HTERT RPE-1 (cell line): ENCODE data around the gene CLCA2.
"Not testable (repeated sequence)": the region's sequence is repeated elsewhere in the genome, so short reads cannot be mapped to it uniquely, and the experiment has no call there.

ENCODE experiments used
- in situ Hi-C: fragments of 300-500 bp; cut with MboI; formaldehyde crosslinking; loops from 4 replicates; pipeline ENCODE4 v1.14.3; 2020; ENCODE audit warnings: low sequenced_read_pairs

The CLCA2 gene

GRCh38 chr1:86472767-86473166 is 48.8 kb downstream of the CLCA2 start:
- in situ Hi-C loops, result no loop called here

GRCh38 chr1:86477256-86477655 is 53.3 kb downstream of the CLCA2 start:
- in situ Hi-C loops, result no loop called here

GRCh38 chr1:86477682-86478081 is 53.7 kb downstream of the CLCA2 start:
- in situ Hi-C loops, result no loop called here

- in situ Hi-C loops, result no loop called here
These were observed 54.6 kb downstream of the CLCA2 start for GRCh38 chr1:86478416-86479156.

GRCh38 chr1:86481966-86482365 is 58.0 kb downstream of the CLCA2 start:
- in situ Hi-C loops, result no loop called here

- in situ Hi-C loops, result no loop called here
These were observed 63.3 kb downstream of the CLCA2 start for GRCh38 chr1:86487131-86487810.

- in situ Hi-C loops, result no loop called here
These were observed 63.8 kb downstream of the CLCA2 start for GRCh38 chr1:86487811-86488141.

GRCh38 chr1:86489242-86489878 is 65.4 kb downstream of the CLCA2 start:
- in situ Hi-C loops, result no loop called here

GRCh38 chr1:86491171-86491950 is 67.4 kb downstream of the CLCA2 start:
- in situ Hi-C loops, result no loop called here

- in situ Hi-C loops, result no loop called here
These were observed 74.3 kb downstream of the CLCA2 start for GRCh38 chr1:86498281-86498680.

GRCh38 chr1:86499987-86500593 is 76.1 kb downstream of the CLCA2 start:
- in situ Hi-C loops, result no loop called here

- in situ Hi-C loops, result no loop called here
These were observed 76.7 kb downstream of the CLCA2 start for GRCh38 chr1:86500714-86501113.

- in situ Hi-C loops, result not testable (repeated sequence)
These were observed 78.2 kb downstream of the CLCA2 start for GRCh38 chr1:86502125-86502646.

GRCh38 chr1:86502721-86503405 is 78.9 kb downstream of the CLCA2 start:
- in situ Hi-C loops, result no loop called here

GRCh38 chr1:86503406-86504136 is 79.6 kb downstream of the CLCA2 start:
- in situ Hi-C loops, result no loop called here

- in situ Hi-C loops, result no loop called here
These were observed 80.1 kb downstream of the CLCA2 start for GRCh38 chr1:86504137-86504479.

GRCh38 chr1:86504895-86505563 is 81.1 kb downstream of the CLCA2 start:
- in situ Hi-C loops, result no loop called here

- in situ Hi-C loops, result no loop called here
These were observed 81.6 kb downstream of the CLCA2 start for GRCh38 chr1:86505564-86505902.
